ENCODE measurements around the gene SMYD3. TPM values are rescaled to one million over a fixed set of nuclear protein-coding genes. Genes with fewer than 3 reads are reported as not detected.

The SMYD3 gene
- total and polyA plus RNA-seq, 9 of the 15 experiments (the other 6 are each of a cell fraction or from before 2014, with no cell fraction given), result 128 to 440 (median 197) TPM

- 0 out of 2 replicates have a peak, but pooled peaks have one; percentile 19 for TF ChIP-seq ARID3A (IDR thresholded peaks at IDR 0.05; ENCODE audit: borderline replicate concordance, low read depth, low read length)
- peak; percentile 87 for TF ChIP-seq EP300 (IDR thresholded peaks at IDR 0.05; ENCODE audit: low read length)
- TF ChIP-seq, protein P1, sequence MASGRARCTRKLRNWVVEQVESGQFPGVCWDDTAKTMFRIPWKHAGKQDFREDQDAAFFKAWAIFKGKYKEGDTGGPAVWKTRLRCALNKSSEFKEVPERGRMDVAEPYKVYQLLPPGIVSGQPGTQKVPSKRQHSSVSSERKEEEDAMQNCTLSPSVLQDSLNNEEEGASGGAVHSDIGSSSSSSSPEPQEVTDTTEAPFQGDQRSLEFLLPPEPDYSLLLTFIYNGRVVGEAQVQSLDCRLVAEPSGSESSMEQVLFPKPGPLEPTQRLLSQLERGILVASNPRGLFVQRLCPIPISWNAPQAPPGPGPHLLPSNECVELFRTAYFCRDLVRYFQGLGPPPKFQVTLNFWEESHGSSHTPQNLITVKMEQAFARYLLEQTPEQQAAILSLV (tag; IDR thresholded peaks at IDR 0.05), result 0 out of 2 replicates have a peak, but pooled peaks have one; percentile 15
- peak; percentile 78 for TF ChIP-seq FOSL1 (tag; conservative IDR thresholded peaks at IDR 0.05)
- TF ChIP-seq JUND (IDR thresholded peaks at IDR 0.05; ENCODE audit: borderline replicate concordance, low read depth, low read length), result peak; percentile 58; the same call in 1 of the 2 replicates
- no peak; the same call in 2 of the 3 replicates for TF ChIP-seq JUND (tag; IDR thresholded peaks at IDR 0.05; ENCODE audit: borderline replicate concordance, low read depth, low read length)
- TF ChIP-seq, protein P2, sequence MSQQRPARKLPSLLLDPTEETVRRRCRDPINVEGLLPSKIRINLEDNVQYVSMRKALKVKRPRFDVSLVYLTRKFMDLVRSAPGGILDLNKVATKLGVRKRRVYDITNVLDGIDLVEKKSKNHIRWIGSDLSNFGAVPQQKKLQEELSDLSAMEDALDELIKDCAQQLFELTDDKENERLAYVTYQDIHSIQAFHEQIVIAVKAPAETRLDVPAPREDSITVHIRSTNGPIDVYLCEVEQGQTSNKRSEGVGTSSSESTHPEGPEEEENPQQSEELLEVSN (IDR thresholded peaks at IDR 0.05; ENCODE audit: borderline replicate concordance in 1 of 2, extremely low read depth in 1 of 2, insufficient read depth in 1 of 2, insufficient read length in 1 of 2, low read depth in 1 of 2, low read length in 1 of 2, poor library complexity in 1 of 2, severe bottlenecking in 1 of 2), result peak; percentile 30 to 66
- no peak for TF ChIP-seq ZSCAN29 (IDR thresholded peaks at IDR 0.05)
- peak; percentile 89 for TF ChIP-seq L3MBTL2 (IDR thresholded peaks at IDR 0.05)
- no peak for TF ChIP-seq ZNF274 (IDR thresholded peaks at IDR 0.05; ENCODE audit: borderline replicate concordance, low read depth, low read length)
- TF ChIP-seq EP400 (IDR thresholded peaks at IDR 0.05), result peak; percentile 43; the same call in 1 of the 2 replicates
- TF ChIP-seq CEBPG (CRISPR knock-in tag; IDR thresholded peaks at IDR 0.05), result peak; percentile 96
- peak in 1 of 2 experiments; percentile 86; a peak in 2 of 4 replicates for TF ChIP-seq CEBPG (tag; conservative IDR thresholded peaks at IDR 0.05 in 1 of 2, IDR thresholded peaks at IDR 0.05 in 1 of 2)
- no peak for TF ChIP-seq KDM5B (IDR thresholded peaks at IDR 0.05; ENCODE audit: insufficient replicate concordance, low read depth, low read length)
- peak; percentile 47; the same call in 1 of the 2 replicates for TF ChIP-seq NFRKB (IDR thresholded peaks at IDR 0.05; ENCODE audit: low read depth)
- TF ChIP-seq, protein P3, sequence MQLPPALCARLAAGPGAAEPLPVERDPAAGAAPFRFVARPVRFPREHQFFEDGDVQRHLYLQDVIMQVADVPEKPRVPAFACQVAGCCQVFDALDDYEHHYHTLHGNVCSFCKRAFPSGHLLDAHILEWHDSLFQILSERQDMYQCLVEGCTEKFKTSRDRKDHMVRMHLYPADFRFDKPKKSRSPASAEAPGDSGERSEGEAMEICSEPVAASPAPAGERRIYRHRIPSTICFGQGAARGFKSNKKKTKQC (CRISPR knock-in tag; IDR thresholded peaks at IDR 0.05), result peak; percentile 24; the same call in 1 of the 2 replicates
- peak; percentile 35; the same call in 1 of the 2 replicates for TF ChIP-seq POLR2H (tag; IDR thresholded peaks at IDR 0.05; ENCODE audit: low read depth)
- peak in 1 of 2 experiments; percentile 59; a peak in 1 of 3 replicates for TF ChIP-seq CBX3 (IDR thresholded peaks at IDR 0.05; ENCODE audit: borderline replicate concordance in 1 of 2, low read length in 2 of 2)
- peak; percentile 29; the same call in 1 of the 2 replicates for TF ChIP-seq DDX20 (tag; IDR thresholded peaks at IDR 0.05; ENCODE audit: low read depth)
- peak; percentile 61 for TF ChIP-seq ZNF766 (CRISPR knock-in tag; conservative IDR thresholded peaks at IDR 0.05)
- 0 out of 2 replicates have a peak, but pooled peaks have one; percentile 39 for TF ChIP-seq RBFOX2 (IDR thresholded peaks at IDR 0.05; ENCODE audit: low read depth, low read length)
- TF ChIP-seq ZNF79 (CRISPR knock-in tag; IDR thresholded peaks at IDR 0.05; ENCODE audit: low read depth), result peak; percentile 48; the same call in 1 of the 2 replicates
Observed at GRCh38 chr1:246428542-246429308, 78.4 kb downstream of the SMYD3 start (continued).

Data from K562 (cell line).